GM23338 (cell line): ENCODE results near the gene SMURF1. TPM values are rescaled to one million over a fixed set of nuclear protein-coding genes. Genes with fewer than 3 reads are reported as not detected.

Experiments
- ATAC-seq: fragments of 200-7000 bp; cut with Tn5 transposase; 3 replicates; pipeline ENCODE4 v1.9.1; 2020
- DNase-seq: peaks from one replicate; pipeline ENCODE4 v3.0.0-alpha.2; 2015; ENCODE audit warnings: low spot score
- H2AFZ ChIP-seq: fragments of 200-600 bp; sonication (generic); 2 replicates; pipeline ENCODE4 v1.8.0; 2016; ENCODE audit warnings: antibody characterized with exemption, mild to moderate bottlenecking, moderate library complexity
- H3F3A ChIP-seq: fragments of 200-600 bp; sonication (generic); replicated peaks from 2 replicates; pipeline ENCODE4 v1.8.0; 2017; ENCODE audit warnings: antibody characterized with exemption, mixed run types, low read depth
- H3K27ac ChIP-seq: fragments of 200-600 bp; sonication (generic); 2 replicates; pipeline ENCODE4 v1.6.1; 2016; ENCODE audit warnings: low read depth
- H3K27me3 ChIP-seq: fragments of 200-600 bp; sonication (generic); 2 replicates; pipeline ENCODE4 v1.8.0; 2016; ENCODE audit warnings: mild to moderate bottlenecking, mixed run types, moderate library complexity; ENCODE audit not compliant: insufficient read depth
- H3K36me3 ChIP-seq: fragments of 200-600 bp; sonication (generic); 2 replicates; pipeline ENCODE4 v1.8.0; 2016; ENCODE audit warnings: mild to moderate bottlenecking; ENCODE audit not compliant: insufficient read depth
- H3K4me1 ChIP-seq: fragments of 200-600 bp; sonication (generic); 2 replicates; pipeline ENCODE4 v1.8.0; 2016; ENCODE audit warnings: mild to moderate bottlenecking, moderate library complexity; ENCODE audit not compliant: insufficient read depth
- H3K4me2 ChIP-seq: fragments of 200-600 bp; sonication (generic); 2 replicates; pipeline ENCODE4 v1.7.1; 2017; ENCODE audit warnings: mixed run types
- H3K4me3 ChIP-seq: fragments of 200-600 bp; sonication (generic); 2 replicates; pipeline ENCODE4 v1.6.1; 2016; ENCODE audit warnings: mixed run types
- H3K79me2 ChIP-seq: fragments of 200-600 bp; sonication (generic); replicated peaks from 2 replicates; pipeline ENCODE4 v1.8.0; 2017; ENCODE audit warnings: mild to moderate bottlenecking; ENCODE audit not compliant: insufficient read depth
- H3K9me2 ChIP-seq: fragments of 200-600 bp; sonication (generic); 2 replicates; pipeline ENCODE4 v1.8.0; 2017; ENCODE audit not compliant: insufficient read depth
- H4K20me1 ChIP-seq: fragments of 200-600 bp; sonication (generic); replicated peaks from 2 replicates; pipeline ENCODE4 v1.8.0; 2017; ENCODE audit warnings: mild to moderate bottlenecking; ENCODE audit not compliant: insufficient read depth
- H3K27ac Mint-ChIP-seq: 2 replicates; pipeline ENCODE4 v1.8.0; 2020; ENCODE audit warnings: inconsistent platforms, mild to moderate bottlenecking, moderate library complexity, mixed read lengths
- H3K27me3 Mint-ChIP-seq: 3 replicates; pipeline ENCODE4 v1.8.0; 2022; ENCODE audit warnings: low read depth, mild to moderate bottlenecking, moderate library complexity, mixed read lengths, inconsistent platforms; ENCODE audit not compliant: insufficient read depth, poor library complexity
- H3K36me3 Mint-ChIP-seq: 3 replicates; pipeline ENCODE4 v1.8.0; 2021; ENCODE audit warnings: low read depth, mild to moderate bottlenecking, inconsistent platforms, moderate library complexity, mixed read lengths
- H3K4me1 Mint-ChIP-seq: 3 replicates; pipeline ENCODE4 v1.8.0; 2020; ENCODE audit warnings: mild to moderate bottlenecking, inconsistent platforms, mixed read lengths
- H3K4me3 Mint-ChIP-seq: 3 replicates; pipeline ENCODE4 v1.8.0; 2021; ENCODE audit warnings: moderate library complexity, mild to moderate bottlenecking, inconsistent platforms, mixed read lengths
- H3K9me3 Mint-ChIP-seq: 3 replicates; pipeline ENCODE4 v1.8.0; 2020; ENCODE audit warnings: moderate library complexity, mild to moderate bottlenecking, inconsistent platforms, mixed read lengths
- CREB1 ChIP-seq: fragments of 250-450 bp; sonication (Bioruptor Pico); IDR thresholded peaks from 2 replicates; pipeline ENCODE4 v1.5.0; 2020; ENCODE audit warnings: low read depth, mild to moderate bottlenecking, moderate library complexity
- CTCF ChIP-seq, 2 experiments: fragments of 200-600 bp in 1 of 2; sonication (generic) in 1 of 2; conservative IDR thresholded peaks; 2 replicates each; pipeline versions ENCODE4 v1.5.1 to v1.6.1; 2016 to 2017; ENCODE audit warnings: antibody characterized with exemption in 2 of 2, low read depth in 2 of 2, mild to moderate bottlenecking in 2 of 2, moderate library complexity in 1 of 2
- EZH2 ChIP-seq: fragments of 200-600 bp; sonication (generic); IDR thresholded peaks from one replicate; pipeline ENCODE4 v1.8.0; 2017; ENCODE audit warnings: antibody characterized with exemption, mild to moderate bottlenecking, low read depth; ENCODE audit not compliant: unreplicated experiment
- EZH2phosphoT487 ChIP-seq: fragments of 200-600 bp; sonication (generic); IDR thresholded peaks from one replicate; pipeline ENCODE4 v1.8.1; 2018; ENCODE audit warnings: antibody characterized with exemption; ENCODE audit not compliant: unreplicated experiment
- JUNB ChIP-seq: IDR thresholded peaks from one replicate; pipeline ENCODE4 v1.6.1; 2016; ENCODE audit warnings: antibody characterized with exemption; ENCODE audit not compliant: unreplicated experiment
- NANOG ChIP-seq: IDR thresholded peaks from 2 replicates; pipeline ENCODE4 v1.6.1; 2016; ENCODE audit warnings: antibody characterized with exemption, borderline replicate concordance
- POLR2AphosphoS5 ChIP-seq: IDR thresholded peaks from 2 replicates; pipeline ENCODE4 v1.6.1; 2016; ENCODE audit warnings: antibody characterized with exemption, low read depth
- STAT1 ChIP-seq: IDR thresholded peaks from one replicate; pipeline ENCODE4 v1.6.1; 2016; ENCODE audit warnings: antibody characterized with exemption; ENCODE audit not compliant: unreplicated experiment
- ZNF331 ChIP-seq: fragments of 250-450 bp; sonication (Bioruptor Pico); IDR thresholded peaks from 2 replicates; pipeline ENCODE4 v1.5.0; 2020; ENCODE audit warnings: low read depth, mild to moderate bottlenecking, moderate library complexity
- ZNF462 ChIP-seq: fragments of 250-450 bp; sonication (Bioruptor Pico); IDR thresholded peaks from 2 replicates; pipeline ENCODE4 v1.5.0; 2020; ENCODE audit warnings: mild to moderate bottlenecking, moderate library complexity
- polyA plus RNA-seq: library from polyadenylated mRNA; unstranded; fragments of >200 nt; fragmentation: Nextera tagmentation; extraction: Ambion mirVana; gene quantifications from 2 replicates; pipeline ENCODE4 v1.2.1, GENCODE V29; 2016
- total RNA-seq: library from RNA; depleted of rRNA; stranded (reverse); fragments of >200 nt; shearing (Covaris generic); gene quantifications from 2 replicates; pipeline ENCODE4 v1.2.3, GENCODE V29; 2014
- TF ChIP-seq, protein P1 (sequence below): IDR thresholded peaks from one replicate; pipeline ENCODE4 v1.6.1; 2018; ENCODE audit warnings: antibody characterized with exemption; ENCODE audit not compliant: unreplicated experiment
- TF ChIP-seq, protein P2 (sequence below): IDR thresholded peaks from 2 replicates; pipeline ENCODE4 v1.6.1; 2016; ENCODE audit warnings: antibody characterized with exemption

Gene SMURF1
- total and polyA plus RNA-seq, 2 experiments from 2014 or later = 5.8 to 23.9 TPM

DNA sequence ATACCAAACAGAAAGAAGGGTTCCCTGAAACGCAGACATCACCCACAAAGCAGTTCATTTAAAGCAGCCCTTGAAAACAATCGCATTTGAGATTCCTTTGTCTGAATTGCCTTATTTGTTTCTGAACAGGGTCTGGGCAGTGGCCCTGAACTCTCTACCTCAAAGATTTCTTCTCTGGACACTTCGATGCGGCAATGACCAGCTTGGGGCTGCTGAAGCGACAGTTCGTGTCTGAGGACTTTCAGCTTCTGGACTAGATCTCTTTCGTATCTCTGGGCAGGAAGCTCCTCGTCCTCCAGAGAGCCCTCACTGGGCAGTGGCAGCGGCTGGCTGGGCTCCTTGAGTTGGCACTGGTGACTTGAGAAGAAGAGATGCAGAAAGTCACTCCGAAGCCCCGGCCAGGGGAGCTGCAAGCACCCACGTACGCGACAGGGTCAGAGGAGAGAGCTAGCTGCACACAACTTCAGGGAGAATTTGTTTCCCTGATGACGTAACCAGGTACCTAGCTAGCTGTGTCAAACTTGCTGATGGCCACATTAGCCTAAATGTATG, 96.3 kb downstream of the SMURF1 start:
- no peak for TF ChIP-seq EZH2phosphoT487
- TF ChIP-seq ZNF462 (CRISPR knock-in tag) = no peak
- TF ChIP-seq ZNF331 (CRISPR knock-in tag) = no peak
- no peak for TF ChIP-seq EZH2
- no peak for TF ChIP-seq JUNB
- no peak for TF ChIP-seq NANOG
- TF ChIP-seq, protein P1, sequence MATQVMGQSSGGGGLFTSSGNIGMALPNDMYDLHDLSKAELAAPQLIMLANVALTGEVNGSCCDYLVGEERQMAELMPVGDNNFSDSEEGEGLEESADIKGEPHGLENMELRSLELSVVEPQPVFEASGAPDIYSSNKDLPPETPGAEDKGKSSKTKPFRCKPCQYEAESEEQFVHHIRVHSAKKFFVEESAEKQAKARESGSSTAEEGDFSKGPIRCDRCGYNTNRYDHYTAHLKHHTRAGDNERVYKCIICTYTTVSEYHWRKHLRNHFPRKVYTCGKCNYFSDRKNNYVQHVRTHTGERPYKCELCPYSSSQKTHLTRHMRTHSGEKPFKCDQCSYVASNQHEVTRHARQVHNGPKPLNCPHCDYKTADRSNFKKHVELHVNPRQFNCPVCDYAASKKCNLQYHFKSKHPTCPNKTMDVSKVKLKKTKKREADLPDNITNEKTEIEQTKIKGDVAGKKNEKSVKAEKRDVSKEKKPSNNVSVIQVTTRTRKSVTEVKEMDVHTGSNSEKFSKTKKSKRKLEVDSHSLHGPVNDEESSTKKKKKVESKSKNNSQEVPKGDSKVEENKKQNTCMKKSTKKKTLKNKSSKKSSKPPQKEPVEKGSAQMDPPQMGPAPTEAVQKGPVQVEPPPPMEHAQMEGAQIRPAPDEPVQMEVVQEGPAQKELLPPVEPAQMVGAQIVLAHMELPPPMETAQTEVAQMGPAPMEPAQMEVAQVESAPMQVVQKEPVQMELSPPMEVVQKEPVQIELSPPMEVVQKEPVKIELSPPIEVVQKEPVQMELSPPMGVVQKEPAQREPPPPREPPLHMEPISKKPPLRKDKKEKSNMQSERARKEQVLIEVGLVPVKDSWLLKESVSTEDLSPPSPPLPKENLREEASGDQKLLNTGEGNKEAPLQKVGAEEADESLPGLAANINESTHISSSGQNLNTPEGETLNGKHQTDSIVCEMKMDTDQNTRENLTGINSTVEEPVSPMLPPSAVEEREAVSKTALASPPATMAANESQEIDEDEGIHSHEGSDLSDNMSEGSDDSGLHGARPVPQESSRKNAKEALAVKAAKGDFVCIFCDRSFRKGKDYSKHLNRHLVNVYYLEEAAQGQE = no peak
- TF ChIP-seq, protein P2, sequence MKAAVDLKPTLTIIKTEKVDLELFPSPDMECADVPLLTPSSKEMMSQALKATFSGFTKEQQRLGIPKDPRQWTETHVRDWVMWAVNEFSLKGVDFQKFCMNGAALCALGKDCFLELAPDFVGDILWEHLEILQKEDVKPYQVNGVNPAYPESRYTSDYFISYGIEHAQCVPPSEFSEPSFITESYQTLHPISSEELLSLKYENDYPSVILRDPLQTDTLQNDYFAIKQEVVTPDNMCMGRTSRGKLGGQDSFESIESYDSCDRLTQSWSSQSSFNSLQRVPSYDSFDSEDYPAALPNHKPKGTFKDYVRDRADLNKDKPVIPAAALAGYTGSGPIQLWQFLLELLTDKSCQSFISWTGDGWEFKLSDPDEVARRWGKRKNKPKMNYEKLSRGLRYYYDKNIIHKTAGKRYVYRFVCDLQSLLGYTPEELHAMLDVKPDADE = no peak
- no peak for TF ChIP-seq POLR2AphosphoS5
- TF ChIP-seq STAT1 = no peak
- TF ChIP-seq CTCF (conservative IDR thresholded peaks at IDR 0.05; ENCODE audit: low read depth in 2 of 2) = no peak
- no peak for TF ChIP-seq CREB1 (CRISPR knock-in tag)
- Histone ChIP-seq H4K20me1 (peaks cover 16% of the 10 kb centered on the region; the same call in 1 of the 2 replicates), H3F3A (no peaks in the 10 kb centered on the region), H3K9me2 (no peaks in the 10 kb centered on the region), H3K4me3 (no peak overlapping the region), H3K27ac (0 out of 2 replicates have a peak overlapping the region, but pooled peaks have one; percentile 55), H3K79me2 (peaks cover 8% of the 10 kb centered on the region; the same call in 1 of the 2 replicates), H3K27me3 (no peaks in the 10 kb centered on the region), H3K4me2 (no peak overlapping the region), H2AFZ (no peak overlapping the region), H3K4me1 (no peaks in the 10 kb centered on the region), H3K36me3 (peaks cover 29% of the 10 kb centered on the region)
- Mint-ChIP-seq H3K4me3 (no peak overlapping the region), H3K9me3 (no peaks in the 10 kb centered on the region), H3K27ac (no peak overlapping the region), H3K27me3 (no peaks in the 10 kb centered on the region), H3K36me3 (peaks cover 68% of the 10 kb centered on the region), H3K4me1 (no peaks in the 10 kb centered on the region)
- no peak for DNase-seq
- ATAC-seq = no peak
